Progenitor cell of endocrine pancreas (in vitro differentiated cells): ENCODE results near the gene ADAMTS14. TPM values are rescaled to one million over a fixed set of nuclear protein-coding genes. Genes with fewer than 3 reads are reported as not detected.

Experiments used
- DNase-seq: peaks from one replicate; pipeline ENCODE4 v3.0.0; 2021; ENCODE audit warnings: low spot score; ENCODE audit not compliant: unreplicated experiment
- H3K27ac Mint-ChIP-seq: 2 replicates; pipeline ENCODE4 v1.8.0; 2021; ENCODE audit warnings: mild to moderate bottlenecking, moderate library complexity, mixed read lengths
- H3K27me3 Mint-ChIP-seq: 2 replicates; pipeline ENCODE4 v1.8.0; 2021; ENCODE audit warnings: mixed read lengths
- H3K36me3 Mint-ChIP-seq: 2 replicates; pipeline ENCODE4 v1.8.0; 2022; ENCODE audit warnings: mixed read lengths; ENCODE audit not compliant: insufficient read depth
- H3K4me1 Mint-ChIP-seq: 2 replicates; pipeline ENCODE4 v1.8.0; 2021; ENCODE audit warnings: low read depth, mixed read lengths
- H3K4me3 Mint-ChIP-seq: 2 replicates; pipeline ENCODE4 v1.8.0; 2021; ENCODE audit warnings: low read depth, mild to moderate bottlenecking, moderate library complexity, mixed read lengths
- H3K9me3 Mint-ChIP-seq: 2 replicates; pipeline ENCODE4 v1.8.0; 2021; ENCODE audit warnings: low read depth, mixed read lengths
- CTCF ChIP-seq: fragments of 200-600 bp; sonication (generic); IDR thresholded peaks from one replicate; pipeline ENCODE4 v1.5.0; 2021; ENCODE audit warnings: antibody characterized with exemption, mild to moderate bottlenecking; ENCODE audit not compliant: unreplicated experiment
- total RNA-seq: library from RNA; stranded (reverse); gene quantifications from 2 replicates; pipeline ENCODE4 v1.2.1, GENCODE V29; 2021

The ADAMTS14 gene
- total RNA-seq, 1 donor from 2014 or later: 0.05 TPM

GRCh38 chr10:70780370-70780760, 108.1 kb downstream of the ADAMTS14 start:
- no peak for DNase-seq
- no peak for TF ChIP-seq CTCF
- Mint-ChIP-seq H3K27me3 (peaks cover 11% of the 10 kb centered on the region), H3K27ac (no peak overlapping the region), H3K9me3 (no peaks in the 10 kb centered on the region), H3K4me3 (no peak overlapping the region), H3K4me1 (no peaks in the 10 kb centered on the region), H3K36me3 (no peaks in the 10 kb centered on the region)

- no peak for TF ChIP-seq CTCF
- no peak for DNase-seq
- Mint-ChIP-seq H3K27me3 (peaks cover 11% of the 10 kb centered on the region), H3K4me1 (no peaks in the 10 kb centered on the region), H3K9me3 (no peaks in the 10 kb centered on the region), H3K36me3 (no peaks in the 10 kb centered on the region), H3K27ac (no peak overlapping the region), H3K4me3 (no peak overlapping the region)
Observed at GRCh38 chr10:70780772-70781171, 108.5 kb downstream of the ADAMTS14 start.

GRCh38 chr10:70781461-70782051, 109.2 kb downstream of the ADAMTS14 start:
- Mint-ChIP-seq H3K4me1 (no peaks in the 10 kb centered on the region), H3K36me3 (no peaks in the 10 kb centered on the region), H3K27ac (no peak overlapping the region), H3K27me3 (peaks cover 11% of the 10 kb centered on the region), H3K4me3 (no peak overlapping the region), H3K9me3 (no peaks in the 10 kb centered on the region)
- no peak for TF ChIP-seq CTCF
- no peak for DNase-seq

GRCh38 chr10:70782086-70782745, 109.9 kb downstream of the ADAMTS14 start:
- no peak for DNase-seq
- TF ChIP-seq CTCF: no peak
- H3K4me1 Mint-ChIP-seq: no peaks in the 10 kb centered on the region
- peaks cover 11% of the 10 kb centered on the region for H3K27me3 Mint-ChIP-seq
- no peaks in the 10 kb centered on the region for H3K36me3 Mint-ChIP-seq
- H3K4me3 Mint-ChIP-seq: no peak overlapping the region
- no peaks in the 10 kb centered on the region for H3K9me3 Mint-ChIP-seq
- H3K27ac Mint-ChIP-seq: no peak overlapping the region

GRCh38 chr10:70782746-70783680, 110.7 kb downstream of the ADAMTS14 start:
- no peaks in the 10 kb centered on the region for H3K36me3 Mint-ChIP-seq
- no peaks in the 10 kb centered on the region for H3K4me1 Mint-ChIP-seq
- no peak overlapping the region for H3K4me3 Mint-ChIP-seq
- no peaks in the 10 kb centered on the region for H3K9me3 Mint-ChIP-seq
- H3K27ac Mint-ChIP-seq: no peak overlapping the region
- no peak for DNase-seq
- TF ChIP-seq CTCF: no peak
- H3K27me3 Mint-ChIP-seq: peaks cover 10% of the 10 kb centered on the region
